NCI-H748 (cell line): ENCODE results near the gene NLRP7.
"Not testable (repeated sequence)": the region's sequence is repeated elsewhere in the genome, so short reads cannot be mapped to it uniquely, and the experiment has no call there.

ENCODE experiments used
- DNase-seq: peaks from one replicate; lab custom pipeline; 2025; ENCODE audit not compliant: unreplicated experiment; lab: John Stamatoyannopoulos, UW

NLRP7 gene

DNA sequence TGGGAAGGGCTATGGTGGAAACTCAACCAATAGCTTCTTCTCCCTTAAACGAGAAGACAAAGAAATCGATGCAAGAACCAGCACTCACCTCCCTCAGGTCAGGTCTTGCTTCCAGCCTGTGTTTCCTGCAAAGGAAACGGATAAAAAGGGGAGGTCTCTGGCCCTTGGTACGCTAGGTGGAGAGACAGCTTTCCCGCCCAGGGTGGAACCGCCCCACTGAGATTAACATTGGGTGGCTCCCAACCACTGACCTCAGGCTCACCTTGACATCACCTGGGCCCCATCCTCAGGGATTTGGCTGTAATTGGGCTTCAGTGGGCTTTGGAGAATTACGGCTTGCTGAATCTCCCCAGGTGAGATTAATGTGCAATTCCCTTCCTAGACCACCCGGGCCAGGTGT is at the start of gene NLRP7:
NLRP7 (minus strand) TSS at position 150 of the 400 bp plus-strand sequence.
- DNase-seq, result no peak

DNA sequence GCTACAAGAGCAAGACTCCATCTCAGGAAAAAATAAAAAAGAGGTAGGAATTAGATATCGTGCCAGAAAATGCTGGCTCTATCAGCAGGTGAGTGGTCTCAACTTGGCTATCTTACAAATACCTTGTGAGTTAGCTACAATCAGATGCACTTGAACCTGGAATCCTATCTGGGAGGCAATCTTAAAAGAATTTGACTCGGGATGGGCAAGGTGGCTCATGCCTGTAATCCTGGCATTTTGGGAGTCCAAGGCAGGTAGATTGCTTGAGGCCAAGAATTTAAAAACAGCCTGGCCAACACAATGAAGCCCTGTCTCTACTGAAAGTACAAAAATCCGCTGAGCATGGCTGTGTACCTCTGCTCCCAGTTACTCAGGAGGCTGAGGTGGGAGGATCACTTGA is 48.2 kb upstream of the NLRP7 start:
- no peak for DNase-seq

DNA sequence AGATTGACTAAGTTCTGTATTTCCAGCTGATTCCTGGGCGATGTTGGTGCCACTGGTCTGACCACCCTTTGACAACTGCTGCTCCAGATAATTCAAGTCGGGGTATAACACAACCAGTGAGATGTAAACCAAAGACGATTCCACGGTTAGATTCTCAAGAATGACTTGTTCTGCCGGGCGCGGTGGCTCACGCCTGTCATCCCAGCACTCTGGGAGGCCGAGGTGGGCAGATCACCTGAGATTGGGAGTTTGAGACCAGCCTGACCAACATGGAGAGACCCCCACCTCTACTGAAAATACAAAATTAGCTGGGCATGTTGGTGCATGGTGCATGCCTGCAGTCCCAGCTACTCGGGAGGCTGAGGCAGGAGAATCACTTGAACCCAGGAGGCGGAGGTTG is 42.2 kb upstream of the NLRP7 start:
- not testable (repeated sequence) for DNase-seq

- DNase-seq, result not testable (repeated sequence)
These were observed 35.2 kb upstream of the NLRP7 start for GRCh38 chr19:54982562-54982961.

GRCh38 chr19:54973229-54974090 is 26.1 kb upstream of the NLRP7 start:
- DNase-seq, result not testable (repeated sequence)

DNA sequence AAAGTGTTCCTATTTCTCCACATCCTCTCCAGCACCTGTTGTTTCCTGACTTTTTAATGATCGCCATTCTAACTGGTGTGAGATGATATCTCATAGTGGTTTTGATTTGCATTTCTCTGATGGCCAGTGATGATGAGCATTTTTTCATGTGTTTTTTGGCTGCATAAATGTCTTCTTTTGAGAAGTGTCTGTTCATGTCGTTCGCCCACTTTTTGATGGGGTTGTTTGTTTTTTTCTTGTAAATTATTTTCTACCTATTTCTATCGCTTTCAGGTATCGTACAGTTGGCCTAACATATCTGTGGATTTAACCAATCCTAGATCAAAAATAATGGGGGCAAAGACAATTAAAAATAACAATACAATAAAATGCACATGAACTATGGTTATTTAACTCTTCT is 24.1 kb upstream of the NLRP7 start:
- not testable (repeated sequence) for DNase-seq

GRCh38 chr19:54969647-54970046 is 22.3 kb upstream of the NLRP7 start:
- no peak for DNase-seq

- DNase-seq, result no peak
These were observed 20.3 kb upstream of the NLRP7 start for GRCh38 chr19:54967611-54968010.

GRCh38 chr19:54965055-54965454 is 17.7 kb upstream of the NLRP7 start:
- DNase-seq, result peak; percentile 88

DNA sequence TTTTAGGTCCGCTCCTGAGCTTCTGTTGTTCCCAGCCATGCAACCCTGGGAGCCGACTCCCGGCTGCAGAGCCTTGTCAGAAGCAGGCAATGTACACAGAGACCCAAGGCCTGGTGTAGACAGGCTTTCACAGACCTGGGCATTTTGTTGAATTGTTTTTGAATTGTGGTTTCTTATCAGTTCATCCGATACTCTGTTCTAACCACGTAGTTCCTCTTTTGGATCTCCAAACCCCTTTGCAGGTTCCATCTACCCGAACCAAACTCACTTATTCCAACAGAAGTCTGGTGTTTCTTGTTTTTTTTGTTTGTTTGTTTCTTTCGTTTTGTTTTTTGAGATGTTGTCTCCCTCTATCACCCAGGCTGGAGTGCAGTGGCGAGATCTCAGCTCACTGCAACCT is 12.5 kb upstream of the NLRP7 start:
- no peak for DNase-seq

- no peak for DNase-seq
These were observed 8.0 kb upstream of the NLRP7 start for GRCh38 chr19:54955376-54955775.

GRCh38 chr19:54953345-54953713 is 6.0 kb upstream of the NLRP7 start:
- not testable (repeated sequence) for DNase-seq

GRCh38 chr19:54952591-54953344 is 5.4 kb upstream of the NLRP7 start:
- DNase-seq, result no peak

DNA sequence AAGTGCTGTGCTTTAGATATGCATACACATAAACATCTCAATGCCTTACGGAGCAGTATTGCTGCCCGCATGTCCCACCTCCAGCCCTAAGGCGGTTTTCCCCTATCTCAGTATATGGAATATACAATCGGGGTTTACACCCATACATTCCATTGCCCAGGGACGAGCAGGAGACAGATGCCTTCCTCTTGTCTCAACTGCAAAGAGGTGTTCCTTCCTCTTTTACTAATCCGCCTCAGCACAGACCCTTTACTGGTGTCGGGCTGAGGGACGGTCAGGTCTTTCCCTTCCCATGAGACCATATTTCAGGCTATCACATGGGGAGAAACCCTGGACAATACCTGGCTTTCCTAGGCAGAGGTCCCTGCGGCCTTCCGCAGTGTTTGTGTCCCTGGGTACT is 3.2 kb upstream of the NLRP7 start:
- not testable (repeated sequence) for DNase-seq

DNA sequence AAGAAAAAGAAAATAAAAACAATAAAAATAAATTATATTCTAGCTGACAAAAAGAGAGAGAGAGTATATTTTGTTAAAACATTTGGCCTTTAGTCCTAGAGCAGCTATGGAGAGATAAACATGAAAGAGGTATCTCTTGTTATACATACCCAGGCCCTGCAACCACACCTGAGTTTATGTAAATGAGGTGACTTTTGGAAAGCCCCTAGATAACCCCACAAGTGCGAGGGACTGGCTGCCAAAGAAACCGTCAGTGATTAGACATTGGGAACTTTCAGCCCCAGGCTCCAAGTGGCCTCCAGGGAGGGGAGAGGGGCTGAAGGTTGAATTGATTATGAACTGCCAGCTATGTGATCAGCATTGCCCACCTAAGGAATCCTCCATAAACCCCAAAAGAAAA is 2.1 kb upstream of the NLRP7 start:
- DNase-seq, result no peak

DNA sequence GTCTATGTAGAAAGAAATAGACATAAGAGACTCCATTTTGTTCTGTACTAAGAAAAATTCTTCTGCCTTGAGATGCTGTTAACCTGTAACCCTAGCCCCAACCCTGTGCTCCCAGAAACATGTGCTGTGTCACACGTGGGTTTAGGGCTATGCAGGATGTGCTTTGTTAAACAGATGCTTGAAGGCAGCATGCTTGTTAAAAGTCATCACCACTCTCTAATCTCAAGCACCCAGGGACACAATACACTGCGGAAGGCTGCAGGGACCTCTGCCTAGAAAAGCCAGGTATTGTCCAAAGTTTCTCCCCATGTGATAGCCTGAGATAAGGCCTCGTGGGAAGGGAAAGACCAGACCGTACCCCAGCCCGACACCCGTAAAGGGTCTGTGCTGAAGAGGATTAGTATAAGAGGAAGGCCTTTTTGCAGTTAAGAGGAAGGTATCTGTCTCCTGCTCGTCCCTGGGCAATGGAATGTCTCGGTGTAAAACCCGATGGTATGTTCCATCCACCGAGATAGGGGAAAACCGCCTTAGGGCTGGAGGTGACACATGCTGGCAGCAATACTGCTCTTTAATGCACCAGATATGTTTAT is 3.5 kb downstream of the NLRP7 start:
- DNase-seq, result not testable (repeated sequence)

DNA sequence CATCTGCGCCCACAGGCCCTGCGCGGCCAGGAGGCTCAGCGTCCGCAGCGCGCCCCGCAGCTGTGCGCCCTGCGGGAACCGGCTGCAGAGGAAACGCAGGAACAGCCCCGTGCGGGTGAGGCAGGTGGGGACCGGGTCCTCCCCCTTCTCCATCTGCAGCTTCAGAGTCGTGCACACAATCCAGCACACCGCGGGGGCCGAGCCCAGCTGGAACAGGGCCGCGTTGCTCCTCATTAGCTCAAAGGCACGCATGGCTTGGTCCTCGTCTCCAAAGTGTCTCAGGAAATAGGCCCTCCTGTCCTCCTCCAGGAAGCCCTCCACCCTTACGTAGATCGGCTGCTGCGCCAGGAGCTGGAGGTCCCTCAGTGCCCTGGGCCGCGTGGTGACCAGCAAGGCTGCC is 7.8 kb downstream of the NLRP7 start:
- not testable (repeated sequence) for DNase-seq

DNA sequence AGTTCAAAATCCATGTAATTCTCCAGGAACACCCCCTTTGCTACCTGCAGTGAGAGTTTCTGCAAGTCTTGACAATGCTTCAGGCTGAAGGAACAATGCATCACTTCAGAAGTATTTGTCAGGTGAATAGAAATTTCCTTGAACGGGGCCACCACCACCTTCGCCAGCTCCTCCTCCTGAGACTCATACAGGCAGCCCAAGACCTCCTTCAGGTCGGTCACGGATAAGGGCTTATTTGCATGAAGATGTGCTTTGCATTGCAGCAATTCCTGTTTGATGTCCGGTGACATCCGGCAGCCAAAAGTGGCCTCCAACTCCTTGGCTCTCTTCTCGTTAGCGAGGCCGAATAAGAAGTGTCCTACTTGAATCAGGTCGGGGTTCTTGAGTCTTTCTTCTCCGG is 8.4 kb downstream of the NLRP7 start:
- no peak for DNase-seq

DNA sequence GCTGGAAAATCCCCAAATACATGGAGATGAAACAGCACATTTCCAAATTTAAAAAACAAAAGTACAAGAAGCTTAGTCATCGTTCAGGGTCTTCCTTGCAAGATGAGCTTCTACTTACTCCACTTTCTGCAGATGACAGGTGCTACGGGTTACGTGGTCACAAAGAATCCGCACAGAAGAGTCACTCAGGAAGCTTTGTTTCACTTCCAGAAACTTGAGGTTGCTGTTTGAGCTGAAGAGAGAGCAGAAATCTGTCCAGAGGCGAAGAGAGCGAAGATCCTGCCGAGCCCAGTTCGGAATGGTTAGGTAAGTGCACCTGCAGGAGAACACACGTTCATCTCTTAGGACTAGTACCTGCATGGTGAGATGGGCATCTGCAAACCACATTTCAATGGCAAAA is 9.4 kb downstream of the NLRP7 start:
- DNase-seq, result no peak

- peak; percentile 36 for DNase-seq
These were observed 19.0 kb downstream of the NLRP7 start for GRCh38 chr19:54928299-54928698.

GRCh38 chr19:54923276-54923675 is 24.1 kb downstream of the NLRP7 start:
- DNase-seq, result no peak

GRCh38 chr19:54921082-54921481 is 26.2 kb downstream of the NLRP7 start:
- DNase-seq, result no peak
